HG03575 (cell line): ENCODE results near the gene LIN7B.

Experiments used
- ATAC-seq: cut with Tn5 transposase; IDR thresholded peaks from one replicate; pipeline ENCODE4 v1.9.1; 2021; ENCODE audit not compliant: unreplicated experiment, insufficient number of reproducible peaks, low FRiP score; ENCODE audit errors: extremely low read depth

LIN7B gene

DNA sequence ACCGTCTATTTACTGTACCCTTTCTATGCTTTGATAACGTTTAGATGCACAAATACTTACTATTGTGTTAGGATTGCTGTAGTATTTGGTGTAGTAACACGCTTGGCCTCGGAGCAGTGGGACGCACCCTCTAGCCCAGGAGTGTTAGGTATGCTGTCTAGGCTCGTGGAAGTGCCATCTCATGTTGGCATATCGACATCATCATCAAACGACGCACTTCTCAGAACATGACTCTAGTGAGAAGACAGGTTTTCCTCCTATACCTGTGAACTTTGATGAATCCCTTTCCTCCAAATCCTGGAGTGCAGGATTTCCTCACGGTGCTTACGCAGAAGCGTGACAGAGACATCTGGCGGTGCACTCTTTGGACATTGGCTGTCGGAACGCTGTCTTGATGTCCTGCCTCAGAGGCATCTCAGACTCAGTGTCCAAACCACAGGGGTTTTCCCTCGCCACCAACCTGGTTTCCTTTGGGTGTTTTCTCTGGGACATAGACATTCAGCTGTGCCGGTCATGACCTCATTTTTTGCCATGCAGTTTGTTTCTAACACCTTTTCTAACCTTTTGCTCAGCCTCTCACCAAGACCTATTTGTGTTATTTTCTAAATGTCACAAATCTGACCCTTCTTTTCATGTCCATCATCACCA is 22.7 kb upstream of the LIN7B start:
- no peak for ATAC-seq

DNA sequence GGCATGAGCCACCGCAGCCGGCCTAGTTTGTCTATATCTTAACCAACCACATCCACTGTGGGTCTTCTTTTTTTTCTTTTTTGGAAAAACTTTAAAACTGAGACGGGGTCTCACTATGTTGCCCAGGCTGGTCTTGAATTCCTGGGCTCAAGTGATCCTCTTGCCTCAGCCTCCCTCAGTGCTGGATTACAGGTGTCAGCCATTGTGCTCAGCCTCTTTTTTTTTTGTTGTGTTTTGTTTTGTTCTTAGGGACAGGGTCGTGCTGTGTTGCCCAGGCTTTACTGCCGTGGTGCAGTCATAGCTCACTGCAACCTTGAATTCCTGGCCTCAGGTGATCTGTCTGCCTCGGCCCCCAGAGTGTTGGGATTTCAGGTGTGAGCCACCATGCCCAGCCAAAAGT is 21.5 kb upstream of the LIN7B start:
- no peak for ATAC-seq

DNA sequence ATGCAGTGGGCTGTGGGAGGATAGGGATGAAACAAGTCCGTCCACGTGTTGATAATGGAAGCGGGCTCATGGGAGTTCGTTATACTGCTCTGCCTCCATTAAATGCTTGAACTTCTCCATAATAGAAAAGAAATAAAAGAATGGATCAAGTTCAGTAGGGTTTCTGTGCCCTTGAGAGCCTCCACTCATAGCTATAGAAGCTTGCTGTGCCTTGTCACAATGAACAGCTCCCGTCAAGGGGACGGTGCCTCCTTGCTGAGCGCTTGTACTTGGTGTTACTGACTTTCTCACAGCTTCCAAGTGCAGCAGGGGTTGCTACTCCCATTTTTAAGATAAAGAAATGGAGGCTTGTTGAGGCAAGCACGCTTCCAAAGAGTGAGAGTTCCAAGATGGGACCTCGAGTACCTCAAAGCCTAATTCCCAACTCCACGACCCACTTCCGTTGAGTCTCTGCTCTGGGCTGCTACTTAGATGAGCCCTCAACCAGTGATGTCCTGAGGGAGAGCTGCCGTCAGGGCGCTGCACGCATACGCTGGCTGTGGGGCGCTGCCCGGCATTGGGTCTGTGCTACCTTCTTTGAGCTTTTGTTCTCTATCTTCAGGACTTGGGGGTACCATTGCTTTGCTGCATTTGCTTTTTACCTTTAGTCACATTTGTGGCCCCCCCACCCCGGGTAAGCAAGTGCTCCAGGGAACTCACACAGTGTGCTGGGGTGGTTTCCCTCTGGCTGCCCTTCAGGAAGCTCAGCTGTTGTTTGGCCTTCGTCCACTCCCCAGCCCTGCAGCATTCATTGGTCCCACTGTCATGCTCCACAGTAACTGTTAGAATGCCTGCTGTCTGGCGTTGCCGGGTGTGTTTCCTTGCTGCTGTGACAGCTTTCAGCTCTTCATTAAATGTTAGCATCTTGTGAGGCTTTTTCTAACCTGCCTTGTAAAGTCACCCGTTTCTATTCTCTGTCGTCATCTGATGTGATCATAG is 19.4 kb upstream of the LIN7B start:
- ATAC-seq, result no peak

DNA sequence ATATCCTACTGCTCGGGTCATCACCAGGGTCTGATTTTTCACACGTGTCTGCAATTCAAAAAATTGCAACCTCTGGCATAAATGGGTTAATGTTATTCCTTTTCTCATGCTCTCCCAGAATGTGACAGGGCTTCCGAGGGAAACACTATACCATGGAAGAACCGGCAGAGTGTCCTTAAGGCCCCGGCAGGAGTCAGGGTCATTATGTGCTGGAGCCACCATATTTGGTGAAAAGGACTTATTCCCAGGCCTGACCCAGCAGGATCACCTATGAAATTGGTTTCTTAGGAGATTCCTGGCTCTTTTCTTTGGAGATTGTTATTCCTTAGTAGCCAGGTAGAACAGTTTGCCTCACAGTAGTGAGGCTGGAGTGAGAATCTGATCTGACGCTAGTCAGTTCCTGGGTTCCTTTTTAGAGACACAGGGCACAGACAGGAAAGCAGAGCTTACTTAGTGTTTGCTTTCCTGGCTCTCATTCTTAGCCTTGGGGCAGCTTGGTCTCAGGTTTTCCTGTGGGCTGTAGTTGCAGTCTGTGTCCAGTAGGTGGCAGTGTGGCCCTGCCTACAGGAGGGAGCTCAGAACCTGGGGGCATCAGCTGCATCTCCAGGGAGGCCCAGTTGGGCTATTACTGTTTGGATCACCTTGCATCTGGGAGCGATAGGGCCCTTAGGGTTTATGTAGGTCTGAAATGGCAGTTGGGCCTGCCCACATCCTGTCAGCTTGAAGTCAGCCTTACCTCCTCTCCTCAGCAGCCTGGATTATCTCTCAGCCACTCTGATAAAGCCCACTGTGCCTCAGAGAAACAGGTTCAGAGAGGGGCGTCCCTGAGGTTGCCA is 16.5 kb upstream of the LIN7B start:
- ATAC-seq, result no peak

DNA sequence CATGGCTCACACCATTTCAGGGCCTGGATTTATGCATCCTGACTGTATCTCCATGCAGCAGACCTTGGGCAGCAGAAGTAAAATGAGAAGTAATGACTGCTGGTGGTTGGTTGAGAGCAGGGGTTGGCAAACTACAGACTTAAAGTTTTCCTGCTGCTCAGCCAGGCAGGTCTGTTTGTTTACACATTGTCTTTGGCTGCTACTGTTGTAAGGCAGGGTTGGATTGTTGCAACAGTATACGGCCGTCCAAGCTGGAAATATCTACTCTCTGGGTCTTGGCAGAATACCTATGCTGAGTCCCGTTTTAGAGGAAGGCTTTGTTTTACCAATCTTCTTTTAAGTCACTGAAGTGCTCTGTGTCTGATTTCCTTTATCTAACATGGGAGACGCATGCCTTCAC is 15.4 kb upstream of the LIN7B start:
- no peak for ATAC-seq

DNA sequence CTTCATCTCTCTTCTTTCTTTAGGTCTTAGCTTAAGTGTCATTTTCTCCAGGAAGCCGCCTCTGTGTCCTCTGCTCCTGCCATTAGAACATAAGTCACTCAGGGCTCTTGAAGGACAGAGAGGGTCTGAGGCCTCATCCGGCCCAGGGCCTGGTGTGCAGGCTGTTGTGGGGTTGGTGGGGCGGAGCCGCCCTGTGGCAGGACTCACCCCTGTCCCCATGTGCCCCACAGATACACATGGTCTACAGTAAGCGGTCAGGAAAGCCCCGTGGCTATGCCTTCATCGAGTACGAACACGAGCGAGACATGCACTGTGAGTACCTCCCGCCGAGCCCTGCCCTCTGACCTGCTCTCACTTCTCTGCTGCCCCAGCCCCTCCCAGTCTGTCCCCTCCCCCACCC is 13.0 kb upstream of the LIN7B start:
- ATAC-seq, result no peak

DNA sequence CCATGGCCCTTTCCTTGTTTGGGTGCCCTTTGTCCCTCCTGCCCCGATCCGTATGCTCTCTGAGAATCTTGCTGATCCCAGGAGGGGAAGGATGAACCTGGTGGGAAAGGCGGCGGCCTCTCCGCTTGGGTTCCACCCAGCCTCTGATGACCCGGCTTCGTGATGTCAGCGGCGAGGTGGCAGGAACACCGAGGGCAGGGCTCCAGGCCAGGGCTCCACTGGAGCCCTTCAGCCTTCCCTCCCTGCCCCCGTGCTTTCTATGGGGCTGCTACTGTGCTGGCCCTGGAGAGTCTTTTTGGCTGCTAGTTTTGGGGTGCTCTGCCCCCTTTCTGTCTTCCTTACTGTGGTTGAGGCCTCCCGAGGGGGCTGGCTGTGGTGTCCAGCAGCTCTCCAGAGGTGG is 11.9 kb upstream of the LIN7B start:
- ATAC-seq, result no peak

DNA sequence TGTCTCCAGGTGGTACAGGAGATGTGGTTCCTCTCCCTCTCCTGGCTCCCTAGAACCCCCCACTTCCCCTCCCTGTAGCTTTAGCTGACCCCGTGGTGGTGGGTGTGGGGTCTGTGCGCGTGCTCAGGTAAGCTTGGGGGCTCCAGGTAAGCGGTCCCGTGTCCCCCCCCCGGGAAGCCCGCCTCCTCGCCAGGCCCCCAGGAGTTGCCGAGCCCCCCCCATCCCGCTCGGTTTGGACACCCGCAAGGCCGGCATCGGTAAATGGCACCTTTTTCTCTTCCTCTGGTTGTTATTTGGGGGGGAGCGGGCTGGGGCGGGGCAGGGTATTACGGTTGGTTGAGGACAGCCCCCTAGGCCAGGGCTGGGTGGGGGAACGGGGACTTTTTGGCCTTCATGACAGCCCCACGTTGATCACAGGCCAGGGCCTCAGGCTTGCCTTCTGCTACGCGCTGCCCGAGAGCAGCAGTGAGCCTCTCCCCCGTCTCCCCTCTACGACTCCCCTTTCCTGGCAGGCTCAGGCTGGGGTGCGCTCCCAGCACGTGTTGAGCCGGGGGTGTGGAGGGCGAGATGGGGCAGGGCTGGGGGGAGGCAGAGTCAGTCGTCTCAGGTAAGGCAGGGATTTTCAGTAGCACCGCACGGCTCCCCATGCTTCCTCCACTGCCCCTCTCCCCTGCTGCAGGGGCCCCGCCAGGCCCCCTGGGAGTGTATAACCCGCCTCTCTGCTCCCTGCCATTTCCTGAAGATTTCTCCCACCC is 10.7 kb upstream of the LIN7B start:
- no peak for ATAC-seq

DNA sequence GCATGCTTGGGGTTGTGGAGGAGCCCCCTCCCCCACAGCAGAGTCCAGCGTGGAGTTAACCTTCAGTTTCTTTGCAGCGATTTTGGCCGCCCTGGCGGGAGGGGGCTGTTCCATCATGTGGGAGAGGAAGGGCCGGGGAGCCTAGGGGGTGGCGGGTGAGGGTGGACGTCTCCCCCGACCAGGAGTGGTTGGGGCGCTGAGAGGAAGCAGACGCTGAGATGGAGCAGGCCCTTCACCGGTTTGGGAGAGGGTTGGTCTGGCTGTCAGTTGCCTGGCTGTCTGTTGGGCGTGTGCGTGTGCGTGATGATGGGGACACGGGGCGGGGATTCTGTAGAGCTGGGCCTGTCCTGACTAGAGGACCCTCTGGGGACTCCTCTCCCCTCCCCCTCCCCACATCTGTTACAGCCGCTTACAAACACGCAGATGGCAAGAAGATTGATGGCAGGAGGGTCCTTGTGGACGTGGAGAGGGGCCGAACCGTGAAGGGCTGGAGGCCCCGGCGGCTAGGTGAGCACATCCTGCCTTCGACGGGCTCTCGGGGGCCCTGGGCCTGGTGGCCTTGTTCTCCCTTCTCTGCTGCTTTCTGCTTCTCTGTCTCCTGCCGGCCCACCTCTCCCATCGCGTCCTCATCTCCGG is 9.8 kb upstream of the LIN7B start:
- no peak for ATAC-seq

DNA sequence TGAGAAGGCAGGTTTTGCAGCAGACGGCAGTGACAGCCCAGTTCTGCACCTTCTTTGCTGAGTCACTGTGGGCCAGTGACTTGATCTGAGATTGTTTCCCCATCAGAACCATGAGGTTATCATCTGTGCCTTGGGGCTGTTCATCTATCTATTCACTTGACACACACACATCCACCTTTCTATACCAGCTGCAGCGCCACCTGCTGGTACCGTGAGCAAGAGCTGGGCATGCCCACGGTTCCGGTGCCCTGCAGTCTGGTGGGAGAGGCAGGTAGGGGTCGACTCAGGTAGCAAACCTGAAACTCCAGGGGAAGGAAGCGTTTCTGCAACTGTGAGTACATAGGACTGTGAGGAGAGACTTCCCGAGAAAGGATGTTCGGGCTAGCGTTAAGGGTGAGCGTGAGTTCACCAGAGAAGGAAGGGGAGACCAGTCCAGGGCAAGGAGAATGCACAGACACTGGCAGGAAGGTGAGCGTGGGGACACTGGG is 7.5 kb upstream of the LIN7B start:
- no peak for ATAC-seq

DNA sequence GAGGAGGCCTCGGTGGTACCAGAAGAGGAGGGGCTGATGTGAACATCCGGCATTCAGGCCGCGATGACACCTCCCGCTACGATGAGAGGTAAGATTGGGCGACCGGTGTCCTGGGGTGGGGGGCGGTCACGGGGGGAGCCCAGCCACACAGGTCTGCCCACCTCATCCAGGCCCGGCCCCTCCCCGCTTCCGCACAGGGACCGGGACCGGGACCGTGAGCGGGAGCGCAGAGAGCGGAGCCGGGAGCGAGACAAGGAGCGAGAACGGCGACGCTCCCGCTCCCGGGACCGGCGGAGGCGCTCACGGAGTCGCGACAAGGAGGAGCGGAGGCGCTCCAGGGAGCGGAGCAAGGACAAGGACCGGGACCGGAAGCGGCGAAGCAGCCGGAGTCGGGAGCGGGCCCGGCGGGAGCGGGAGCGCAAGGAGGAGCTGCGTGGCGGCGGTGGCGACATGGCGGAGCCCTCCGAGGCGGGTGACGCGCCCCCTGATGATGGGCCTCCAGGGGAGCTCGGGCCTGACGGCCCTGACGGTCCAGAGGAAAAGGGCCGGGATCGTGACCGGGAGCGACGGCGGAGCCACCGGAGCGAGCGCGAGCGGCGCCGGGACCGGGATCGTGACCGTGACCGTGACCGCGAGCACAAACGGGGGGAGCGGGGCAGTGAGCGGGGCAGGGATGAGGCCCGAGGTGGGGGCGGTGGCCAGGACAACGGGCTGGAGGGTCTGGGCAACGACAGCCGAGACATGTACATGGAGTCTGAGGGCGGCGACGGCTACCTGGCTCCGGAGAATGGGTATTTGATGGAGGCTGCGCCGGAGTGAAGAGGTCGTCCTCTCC is 6.3 kb upstream of the LIN7B start:
- no peak for ATAC-seq

DNA sequence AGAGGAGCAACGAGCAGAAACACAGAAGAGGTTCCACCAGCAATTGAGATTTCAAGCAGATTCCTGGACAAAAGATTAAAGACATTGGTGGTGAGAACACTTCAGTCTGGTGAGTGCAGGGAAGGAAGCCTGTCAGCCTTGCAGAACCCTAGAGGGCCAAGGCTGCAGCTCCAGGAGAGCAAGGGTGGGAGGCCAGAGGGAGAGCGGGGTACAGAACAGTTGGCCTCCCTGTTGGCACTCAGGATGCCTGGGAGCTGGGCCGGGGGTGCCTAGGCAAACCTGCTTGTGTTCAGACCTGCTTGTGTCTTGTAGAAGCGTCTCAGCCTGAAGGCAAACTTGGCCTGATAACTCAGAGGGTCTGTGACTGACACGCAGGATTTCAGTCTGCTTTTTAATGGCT is 5.1 kb upstream of the LIN7B start:
- ATAC-seq, result no peak

DNA sequence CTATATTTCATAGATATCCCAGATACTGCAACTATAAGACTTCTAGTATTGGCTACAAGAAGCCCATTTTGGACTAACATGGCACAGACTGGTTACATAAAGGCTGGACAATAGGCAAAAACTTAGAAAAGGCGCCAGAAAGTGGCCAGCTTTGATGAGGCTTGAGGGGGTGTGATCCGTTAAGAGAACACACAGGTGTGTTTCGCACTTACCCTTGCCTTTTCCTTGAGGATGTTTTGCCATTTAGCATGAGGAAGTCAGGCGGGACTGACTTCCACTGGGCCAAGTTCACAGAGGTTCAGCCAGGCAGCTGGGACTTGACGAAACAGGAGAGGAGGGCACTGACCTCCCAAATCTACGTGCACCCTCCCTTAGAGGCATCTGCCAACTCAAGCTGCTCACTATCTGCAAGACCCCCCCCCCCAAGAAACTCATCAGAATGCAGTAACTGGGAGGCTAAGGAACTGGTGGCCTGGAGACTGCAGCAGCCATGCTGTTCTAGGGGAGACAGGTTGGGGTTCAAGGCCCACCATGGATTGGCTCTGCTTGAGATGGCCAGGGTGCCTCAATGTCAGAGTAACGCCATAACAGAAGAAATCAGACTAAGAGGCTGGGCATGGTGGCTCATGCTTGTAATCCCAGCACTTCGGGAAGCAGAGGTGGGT is 4.5 kb upstream of the LIN7B start:
- ATAC-seq, result no peak

DNA sequence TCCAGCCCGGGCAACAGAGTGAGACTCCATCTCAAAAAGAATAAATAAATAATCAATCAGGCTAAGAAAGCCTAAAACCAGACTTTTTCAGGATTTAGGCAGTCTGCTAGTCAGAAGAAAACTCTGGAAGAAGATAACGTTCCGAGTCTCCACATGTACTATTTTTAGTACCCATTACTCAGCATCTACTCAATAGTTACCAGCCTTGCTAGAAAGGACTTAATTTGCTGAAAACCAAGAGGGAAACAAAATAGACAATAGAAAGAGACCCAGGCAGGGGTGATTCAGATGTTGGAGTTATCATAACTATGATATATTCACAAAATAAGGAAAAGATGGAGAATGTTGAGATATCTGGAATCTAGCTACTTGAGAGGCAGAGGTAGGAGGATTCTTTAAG is 3.6 kb upstream of the LIN7B start:
- ATAC-seq, result no peak

DNA sequence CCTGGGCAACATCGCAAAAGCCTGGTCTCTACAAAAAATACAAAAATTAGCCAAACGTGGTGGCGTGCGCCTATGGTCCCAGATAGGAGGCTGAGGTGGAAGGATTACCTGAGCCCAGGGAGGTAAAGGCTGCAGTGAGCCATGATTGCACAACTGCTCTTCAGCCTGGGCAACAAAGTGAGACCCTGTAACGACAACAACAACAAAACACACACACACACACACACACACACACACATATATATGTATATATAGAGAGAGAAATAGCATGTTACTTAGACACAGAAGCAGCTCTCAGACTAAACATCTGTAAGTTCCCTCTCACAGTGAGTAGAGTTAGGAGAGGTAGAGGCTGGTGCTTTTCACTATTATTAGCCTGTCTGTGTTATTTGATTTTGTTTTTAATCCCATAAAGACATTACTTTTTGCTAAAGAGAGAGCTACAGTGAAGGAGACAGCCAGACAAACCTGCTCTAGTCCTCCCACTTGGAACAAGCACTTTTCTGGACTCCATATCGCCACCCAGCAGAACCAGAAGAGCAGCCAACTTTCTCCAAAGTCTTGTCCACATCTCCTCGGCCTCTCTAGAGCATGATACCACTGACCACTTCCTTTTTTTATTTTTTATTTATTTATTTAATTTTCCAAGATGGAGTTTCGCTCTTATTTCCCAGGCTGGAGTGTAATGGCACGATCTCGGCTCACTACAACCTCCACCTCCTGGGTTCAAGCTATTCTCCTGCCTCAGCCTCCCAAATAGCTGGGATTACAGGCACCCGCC is 2.8 kb upstream of the LIN7B start:
- ATAC-seq, result no peak

DNA sequence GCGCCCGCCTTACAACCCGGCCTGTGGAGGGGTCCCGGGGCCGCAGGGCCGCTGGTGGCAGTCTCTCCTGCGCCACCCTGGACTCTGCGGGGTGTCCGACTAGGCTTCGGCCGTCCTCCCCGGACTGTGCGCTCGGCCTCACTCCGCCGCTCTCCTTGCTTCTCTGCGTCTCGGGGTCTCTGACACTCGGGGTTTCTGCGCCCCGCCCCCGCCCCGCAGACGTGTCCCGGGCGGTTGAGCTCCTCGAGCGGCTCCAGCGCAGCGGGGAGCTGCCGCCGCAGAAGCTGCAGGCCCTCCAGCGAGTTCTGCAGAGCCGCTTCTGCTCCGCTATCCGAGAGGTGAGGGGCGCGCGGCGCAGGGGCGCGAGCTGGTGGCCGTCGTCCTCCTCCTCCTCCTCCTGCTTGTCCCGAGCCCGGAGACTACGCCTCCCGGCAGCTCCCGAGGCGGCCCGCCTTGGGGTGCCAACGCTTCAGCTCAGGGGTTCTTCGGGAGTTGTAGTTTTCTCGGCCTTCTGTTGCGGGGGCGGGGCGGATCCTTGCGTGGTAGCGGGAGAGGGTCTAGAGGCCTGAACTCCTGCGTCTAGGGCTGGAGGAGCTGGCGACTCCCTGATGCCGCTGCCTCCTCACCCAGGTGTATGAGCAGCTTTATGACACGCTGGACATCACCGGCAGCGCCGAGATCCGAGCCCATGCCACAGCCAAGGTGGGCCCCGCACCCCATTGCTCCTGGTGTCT is 627 bp downstream of the LIN7B start:
- no peak for ATAC-seq
